Spleen (tissue), 7 donors: ENCODE measurements around the gene ABHD2.

Experiments used
- POLR2A ChIP-seq, 3 donors: fragments of 450-650 bp; IDR thresholded peaks; one replicate each; pipeline ENCODE4 v1.5.1; 2017; ENCODE audit warnings: antibody characterized with exemption in 3 of 3, mild to moderate bottlenecking in 1 of 3
- POLR2AphosphoS5 ChIP-seq, 3 donors: sonication (generic); formaldehyde crosslinking; IDR thresholded peaks; one replicate each; pipeline ENCODE4 v1.5.1; 2017; ENCODE audit warnings: antibody characterized with exemption in 3 of 3
- TF ChIP-seq, protein P1 (sequence below), 11 experiments: fragments of 200-600 bp in 7 of 11; fragments of 450-650 bp in 4 of 11; sonication (generic) in 4 of 11; IDR thresholded peaks in 8 of 11; conservative IDR thresholded peaks in 3 of 11; 1 replicate in 7 of 11; 2 replicates in 4 of 11; pipeline versions ENCODE4 v1.4.0 to v1.8.0; 2016 to 2021; ENCODE audit warnings: antibody characterized with exemption in 11 of 11, inconsistent platforms in 4 of 11, mild to moderate bottlenecking in 1 of 11
- donor health status: DM: no; HTN: no; CAD: no; lungs with moderate emphysema.
- donor health status: DM: no; HTN: no; CAD: no.
- donor health status: DM: no; HTN: no; CAD: no.

DNA sequence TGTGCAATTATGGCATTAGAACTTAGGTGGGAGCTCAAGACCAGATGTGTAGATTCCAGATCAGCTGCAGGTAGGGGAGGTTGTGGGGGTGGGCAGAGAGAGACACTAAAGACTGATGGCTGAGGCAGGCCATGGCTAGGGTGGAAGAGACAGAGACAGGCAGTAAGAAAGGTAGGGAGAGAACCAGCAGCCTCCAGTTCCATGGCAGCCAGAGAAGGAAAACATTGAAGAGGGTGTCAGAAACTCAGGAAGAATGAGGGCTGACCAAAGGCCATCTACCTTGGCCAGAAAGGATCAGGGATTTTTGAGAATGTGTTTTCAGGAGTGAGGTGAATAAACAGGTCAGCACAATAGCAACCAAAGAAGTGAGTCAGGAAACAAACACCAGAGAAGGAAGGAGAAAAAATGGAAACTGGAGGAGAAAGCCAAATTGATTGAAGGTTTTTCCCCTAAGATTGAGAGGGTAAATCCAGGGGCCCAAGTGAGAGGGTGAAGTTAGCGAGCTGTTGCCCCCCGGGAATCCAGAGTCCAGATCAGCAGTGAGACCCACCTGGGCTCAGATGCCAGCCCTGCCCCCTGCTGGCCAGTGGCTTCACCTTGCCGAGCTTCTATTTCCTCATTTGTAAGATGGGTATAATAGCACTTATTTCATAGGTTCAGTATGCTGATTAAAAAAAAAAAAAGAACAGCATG is 41.0 kb downstream of the ABHD2 start:
- TF ChIP-seq POLR2A (IDR thresholded peaks at IDR 0.05) (no peak), POLR2AphosphoS5 (IDR thresholded peaks at IDR 0.05) (no peak)
- TF ChIP-seq, protein P1, sequence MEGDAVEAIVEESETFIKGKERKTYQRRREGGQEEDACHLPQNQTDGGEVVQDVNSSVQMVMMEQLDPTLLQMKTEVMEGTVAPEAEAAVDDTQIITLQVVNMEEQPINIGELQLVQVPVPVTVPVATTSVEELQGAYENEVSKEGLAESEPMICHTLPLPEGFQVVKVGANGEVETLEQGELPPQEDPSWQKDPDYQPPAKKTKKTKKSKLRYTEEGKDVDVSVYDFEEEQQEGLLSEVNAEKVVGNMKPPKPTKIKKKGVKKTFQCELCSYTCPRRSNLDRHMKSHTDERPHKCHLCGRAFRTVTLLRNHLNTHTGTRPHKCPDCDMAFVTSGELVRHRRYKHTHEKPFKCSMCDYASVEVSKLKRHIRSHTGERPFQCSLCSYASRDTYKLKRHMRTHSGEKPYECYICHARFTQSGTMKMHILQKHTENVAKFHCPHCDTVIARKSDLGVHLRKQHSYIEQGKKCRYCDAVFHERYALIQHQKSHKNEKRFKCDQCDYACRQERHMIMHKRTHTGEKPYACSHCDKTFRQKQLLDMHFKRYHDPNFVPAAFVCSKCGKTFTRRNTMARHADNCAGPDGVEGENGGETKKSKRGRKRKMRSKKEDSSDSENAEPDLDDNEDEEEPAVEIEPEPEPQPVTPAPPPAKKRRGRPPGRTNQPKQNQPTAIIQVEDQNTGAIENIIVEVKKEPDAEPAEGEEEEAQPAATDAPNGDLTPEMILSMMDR (IDR thresholded peaks at IDR 0.05 in 8 of 11, conservative IDR thresholded peaks at IDR 0.05 in 3 of 11): peak; percentile 48 to 85 (median 70)
